Measurements from ENCODE around the gene PPARGC1A.
A peak's percentile ranks its signal among the peaks of the same experiment; 100 is the strongest.

The PPARGC1A gene

GRCh38 chr4:23904639-23905071, 14.8 kb upstream of the PPARGC1A start:
- peak; percentile 39 for DNase-seq

- no peak for DNase-seq
Observed at GRCh38 chr4:23903859-23904438, 14.1 kb upstream of the PPARGC1A start.

GRCh38 chr4:23902222-23902804, 12.5 kb upstream of the PPARGC1A start:
- DNase-seq = no peak

GRCh38 chr4:23900636-23901035, 10.8 kb upstream of the PPARGC1A start:
- no peak for DNase-seq

- no peak for DNase-seq
Observed at GRCh38 chr4:23899565-23899964, 9.7 kb upstream of the PPARGC1A start.

GRCh38 chr4:23897564-23898109, 7.8 kb upstream of the PPARGC1A start:
- DNase-seq = no peak

- no peak for DNase-seq
Observed at GRCh38 chr4:23894021-23894420, 4.2 kb upstream of the PPARGC1A start.

- no peak for DNase-seq
Observed at GRCh38 chr4:23891064-23891421, 1.2 kb upstream of the PPARGC1A start.

- DNase-seq = no peak
Observed at GRCh38 chr4:23890369-23891063, 669 bp upstream of the PPARGC1A start.

- DNase-seq = no peak
Observed at GRCh38 chr4:23889391-23889790, 456 bp downstream of the PPARGC1A start.

GRCh38 chr4:23888421-23889319, 1.2 kb downstream of the PPARGC1A start:
- peak; percentile 68 for DNase-seq

GRCh38 chr4:23887989-23888388, 1.9 kb downstream of the PPARGC1A start:
- DNase-seq = no peak

GRCh38 chr4:23887173-23887572, 2.7 kb downstream of the PPARGC1A start:
- no peak for DNase-seq

GRCh38 chr4:23885943-23886590, 3.8 kb downstream of the PPARGC1A start:
- no peak for DNase-seq

GRCh38 chr4:23884741-23885140, 5.1 kb downstream of the PPARGC1A start:
- DNase-seq = no peak

- DNase-seq = no peak
Observed at GRCh38 chr4:23884261-23884660, 5.6 kb downstream of the PPARGC1A start.

GRCh38 chr4:23882976-23883531, 6.8 kb downstream of the PPARGC1A start:
- no peak for DNase-seq

- DNase-seq = no peak
Observed at GRCh38 chr4:23881674-23882337, 8.0 kb downstream of the PPARGC1A start.

- no peak for DNase-seq
Observed at GRCh38 chr4:23881052-23881501, 8.8 kb downstream of the PPARGC1A start.

- no peak for DNase-seq
Observed at GRCh38 chr4:23878912-23879732, 10.7 kb downstream of the PPARGC1A start.
